SK-N-SH (cell line): ENCODE results near the gene UROD. TPM values are rescaled to one million over a fixed set of nuclear protein-coding genes. Genes with fewer than 3 reads are reported as not detected.

Source experiments
- polyA plus RNA-seq, 3 experiments: library from polyadenylated mRNA; depleted of rRNA; stranded (reverse); fragments of >200 nt; gene quantifications; 2 replicates each; pipeline ENCODE4 v1.2.3, GENCODE V29; 2012

Gene UROD
- polyA plus RNA-seq, 1 of the 3 experiments (the other 2 are of a cell fraction) = 230 TPM

Other genes with a start within 250 kb of the UROD start
- gene RPS8, start 236.7 kb upstream of the UROD start, polyA plus RNA-seq (2012; rRNA removed) = 3,303 and 3,363 TPM in 2 replicates
- gene BEST4, start 224.1 kb upstream of the UROD start, polyA plus RNA-seq (2012; rRNA removed) = 0.08 and 0.12 TPM in 2 replicates
- gene PLK3, start 211.9 kb upstream of the UROD start, polyA plus RNA-seq (2012; rRNA removed) = 68.3 and 82.8 TPM in 2 replicates
- gene DYNLT4, start 204.9 kb upstream of the UROD start, polyA plus RNA-seq (2012; rRNA removed) = 0.37 and 0.61 TPM in 2 replicates
- gene BTBD19, start 203.7 kb upstream of the UROD start, polyA plus RNA-seq (2012; rRNA removed) = 36.9 and 37.9 TPM in 2 replicates
- gene PTCH2, start 169.0 kb upstream of the UROD start, polyA plus RNA-seq (2012; rRNA removed) = 1.0 and 1.2 TPM in 2 replicates
- gene EIF2B3, start 25.7 kb upstream of the UROD start, polyA plus RNA-seq (2012; rRNA removed) = 21.3 and 24.8 TPM in 2 replicates
- gene HECTD3, start 930 bp upstream of the UROD start, polyA plus RNA-seq (2012; rRNA removed) = 39.3 and 44.2 TPM in 2 replicates
- gene ZSWIM5, start 194.4 kb downstream of the UROD start, polyA plus RNA-seq (2012; rRNA removed) = 0.07 and 0.21 TPM in 2 replicates